IMR-90 (cell line): Measurements from ENCODE around the gene ZNF534. TPM values are rescaled to one million over a fixed set of nuclear protein-coding genes. Genes with fewer than 3 reads are reported as not detected.

Source experiments
- ATAC-seq: fragments of 200-7000 bp; cut with Tn5 transposase; 2 replicates; pipeline ENCODE4 v1.9.1; 2020; ENCODE audit warnings: low read depth, mild to moderate bottlenecking, moderate library complexity
- BruUV-seq: library from RNA; stranded (reverse); fragments of 400-500 nt; replicated peaks from 2 replicates; lab custom pipeline; 2021; lab: Mats Ljungman, UMichigan
- CTCF ChIA-PET: fragments of 300-600 bp; formaldehyde crosslinking; extraction: SDS; loops from one replicate; lab custom pipeline; 2021; ENCODE audit warnings: antibody characterized with exemption; lab: Yijun Ruan, JAX
- POLR2A ChIA-PET: fragments of 300-600 bp; sonication (Branson Sonifier 250); formaldehyde crosslinking; loops from one replicate; lab custom pipeline; 2022; ENCODE audit warnings: antibody characterized with exemption; ENCODE audit not compliant: unreplicated experiment; lab: Charles Lee
- DNase-seq: peaks from one replicate; pipeline ENCODE4 v3.0.0; 2013
- H2AFZ ChIP-seq: replicated peaks from 2 replicates; pipeline ENCODE3; 2013; ENCODE audit warnings: low read length, mild to moderate bottlenecking; ENCODE audit not compliant: poor library complexity
- H2AK5ac ChIP-seq: 2 replicates; pipeline ENCODE4 v1.6.1; 2013; ENCODE audit warnings: low read depth, low read length, inconsistent platforms
- H2AK9ac ChIP-seq: replicated peaks from 2 replicates; pipeline ENCODE3; 2013; ENCODE audit warnings: mild to moderate bottlenecking, low read depth, low read length, moderate library complexity; ENCODE audit not compliant: poor library complexity
- H2BK120ac ChIP-seq: 2 replicates; pipeline ENCODE4 v1.6.1; 2013; ENCODE audit warnings: low read depth, low read length, inconsistent platforms
- H2BK15ac ChIP-seq: 3 replicates; pipeline ENCODE4 v1.6.1; 2013; ENCODE audit warnings: low read depth, low read length, inconsistent platforms
- H2BK20ac ChIP-seq: 2 replicates; pipeline ENCODE4 v1.6.1; 2013; ENCODE audit warnings: low read depth, mild to moderate bottlenecking, inconsistent platforms, low read length, moderate library complexity
- H2BK5ac ChIP-seq: 2 replicates; pipeline ENCODE4 v1.6.1; 2013; ENCODE audit warnings: mild to moderate bottlenecking, low read depth, low read length, inconsistent platforms; ENCODE audit not compliant: poor library complexity, severe bottlenecking
- H3K14ac ChIP-seq: replicated peaks from 2 replicates; pipeline ENCODE4 v1.6.1; 2013; ENCODE audit warnings: low read depth, low read length, inconsistent platforms
- H3K18ac ChIP-seq: 2 replicates; pipeline ENCODE4 v1.6.1; 2013; ENCODE audit warnings: low read depth, low read length, control low read depth
- H3K23ac ChIP-seq: 2 replicates; pipeline ENCODE4 v1.6.1; 2013; ENCODE audit warnings: low read depth, low read length, inconsistent platforms
- H3K27ac ChIP-seq: 2 replicates; pipeline ENCODE4 v1.5.1; 2013; ENCODE audit warnings: mild to moderate bottlenecking, control low read depth, low read length; ENCODE audit not compliant: insufficient read depth
- H3K27me3 ChIP-seq: 2 replicates; pipeline ENCODE4 v1.6.1; 2013; ENCODE audit warnings: low read length; ENCODE audit not compliant: control insufficient read depth, insufficient read depth
- H3K36me3 ChIP-seq: 2 replicates; pipeline ENCODE4 v1.6.1; 2013; ENCODE audit warnings: low read length, mixed read lengths; ENCODE audit not compliant: control insufficient read depth, insufficient read depth
- H3K4ac ChIP-seq: 2 replicates; pipeline ENCODE4 v1.6.1; 2013; ENCODE audit warnings: low read depth, low read length, inconsistent platforms
- H3K4me1 ChIP-seq: 2 replicates; pipeline ENCODE4 v1.6.1; 2013; ENCODE audit warnings: low read length, mixed read lengths; ENCODE audit not compliant: control insufficient read depth, insufficient read depth
- H3K4me2 ChIP-seq: 2 replicates; pipeline ENCODE4 v1.6.1; 2013; ENCODE audit warnings: low read depth, mild to moderate bottlenecking, control low read depth, low read length, moderate library complexity
- H3K4me3 ChIP-seq: 2 replicates; pipeline ENCODE4 v1.5.1; 2013; ENCODE audit warnings: low read depth, mild to moderate bottlenecking, control low read depth, low read length, moderate library complexity; ENCODE audit not compliant: insufficient read depth
- H3K56ac ChIP-seq: 2 replicates; pipeline ENCODE4 v1.6.1; 2013; ENCODE audit warnings: low read length, inconsistent platforms; ENCODE audit not compliant: insufficient read depth; ENCODE audit errors: extremely low read depth
- H3K79me1 ChIP-seq, 2 experiments: 2 replicates each; pipeline ENCODE4 v1.6.1; 2013; ENCODE audit warnings: low read length in 2 of 2, inconsistent platforms in 1 of 2, low read depth in 1 of 2
- H3K9ac ChIP-seq: 2 replicates; pipeline ENCODE4 v1.6.1; 2013; ENCODE audit warnings: low read depth, low read length, control low read depth
- H3K9me1 ChIP-seq: 2 replicates; pipeline ENCODE4 v1.6.1; 2013; ENCODE audit warnings: low read length, inconsistent platforms; ENCODE audit not compliant: insufficient read depth
- H3K9me3 ChIP-seq: 2 replicates; pipeline ENCODE4 v1.6.1; 2013; ENCODE audit warnings: low read length; ENCODE audit not compliant: control insufficient read depth, insufficient read depth
- H4K20me1 ChIP-seq: 2 replicates; pipeline ENCODE4 v1.6.1; 2013; ENCODE audit warnings: low read length, inconsistent platforms; ENCODE audit not compliant: insufficient read depth
- H4K5ac ChIP-seq: 2 replicates; pipeline ENCODE4 v1.6.1; 2013; ENCODE audit warnings: mild to moderate bottlenecking, low read depth, low read length, control low read depth
- H4K8ac ChIP-seq, 2 experiments: 2 replicates each; pipeline ENCODE4 v1.6.1; 2013; ENCODE audit warnings: low read depth in 2 of 2, low read length in 2 of 2, control low read depth in 1 of 2, inconsistent platforms in 1 of 2
- H4K91ac ChIP-seq: 2 replicates; pipeline ENCODE4 v1.6.1; 2013; ENCODE audit warnings: low read depth, low read length, inconsistent platforms; ENCODE audit not compliant: insufficient read depth
- CEBPB ChIP-seq: IDR thresholded peaks from 2 replicates; pipeline ENCODE4 v1.6.1; 2012; ENCODE audit warnings: low read depth, low read length, improper control_type of control experiment
- ELK1 ChIP-seq: fragments of 150-350 bp; IDR thresholded peaks from 2 replicates; pipeline ENCODE4 v1.6.1; 2016; ENCODE audit warnings: low read depth, mild to moderate bottlenecking, low read length, moderate library complexity, borderline replicate concordance
- FOS ChIP-seq: fragments of 150-350 bp; IDR thresholded peaks from 2 replicates; pipeline ENCODE4 v1.6.1; 2016; ENCODE audit warnings: low read depth, low read length
- MXI1 ChIP-seq: IDR thresholded peaks from 2 replicates; pipeline ENCODE4 v1.6.1; 2012; ENCODE audit warnings: low read depth, mild to moderate bottlenecking, low read length, moderate library complexity, borderline replicate concordance
- NFE2L2 ChIP-seq: fragments of 150-350 bp; IDR thresholded peaks from 2 replicates; pipeline ENCODE4 v1.6.1; 2016; ENCODE audit warnings: low read depth, mild to moderate bottlenecking, low read length
- POLR2A ChIP-seq: IDR thresholded peaks from 2 replicates; pipeline ENCODE4 v1.6.1; 2012; ENCODE audit warnings: mild to moderate bottlenecking, low read depth, low read length
- RCOR1 ChIP-seq: IDR thresholded peaks from 2 replicates; pipeline ENCODE4 v1.6.1; 2012; ENCODE audit warnings: mild to moderate bottlenecking, low read length, improper control_type of control experiment; ENCODE audit not compliant: insufficient replicate concordance
- RFX5 ChIP-seq: IDR thresholded peaks from 2 replicates; pipeline ENCODE4 v1.8.0; 2012; ENCODE audit warnings: low read depth, mild to moderate bottlenecking, low read length, moderate library complexity
- WGBS, 2 experiments: methylation state at CpG; one replicate each; pipeline versions ENCODE4 v1.1.5 to v1.1.7; 2013; ENCODE audit warnings: missing lambda C conversion rate in 2 of 2; ENCODE audit not compliant: insufficient read length in 1 of 2; ENCODE audit errors: extremely low coverage in 2 of 2; 5-methylcytosine and 5-hydroxymethylcytosine counted together
- dilution Hi-C: fragments of 300-500 bp; cut with HindIII; formaldehyde crosslinking; loops from one replicate; pipeline ENCODE4 v1.14.3; 2018; ENCODE audit warnings: low sequenced_read_pairs; ENCODE audit not compliant: unreplicated experiment
- in situ Hi-C: fragments of 300-500 bp; cut with MboI; formaldehyde crosslinking; loops from 3 replicates; pipeline ENCODE4 v1.14.3; 2019; ENCODE audit warnings: low sequenced_read_pairs, inconsistent platforms, mixed read lengths
- intact Hi-C: fragments of 100-400 bp; cut with micrococcal nuclease; formaldehyde crosslinking; loops from 2 replicates; pipeline ENCODE4 v1.10.0; 2022
- polyA plus RNA-seq, 3 experiments: library from polyadenylated mRNA; depleted of rRNA; stranded (reverse); fragments of >200 nt; gene quantifications; 2 replicates each; pipeline ENCODE4 v1.2.3, GENCODE V29; 2012; ENCODE audit warnings: low replicate concordance in 1 of 3
- total RNA-seq: library from RNA; depleted of rRNA; stranded (reverse); fragments of >200 nt; gene quantifications from 2 replicates; pipeline ENCODE4 v1.2.3, GENCODE V29; 2012

ZNF534 gene
- total and polyA plus RNA-seq, 2 of the 4 experiments (the other 2 are of a cell fraction) = not detected

- Histone ChIP-seq H2BK15ac (no peak overlapping the region), H4K20me1 (no peaks in the 10 kb centered on the region), H3K9ac (no peak overlapping the region), H2AFZ (peak overlapping the region; percentile 51), H3K79me1 (no peaks in the 10 kb centered on the region), H3K27me3 (no peaks in the 10 kb centered on the region), H3K4ac (no peak overlapping the region), H3K56ac (no peak overlapping the region), H2AK5ac (no peak overlapping the region), H3K9me3 (peaks cover 37% of the 10 kb centered on the region), H4K5ac (no peak overlapping the region), H2BK120ac (no peak overlapping the region), H3K18ac (no peak overlapping the region), H3K4me1 (no peaks in the 10 kb centered on the region), H3K27ac (no peak overlapping the region), H4K91ac (no peak overlapping the region), H4K8ac (no peak overlapping the region), H2AK9ac (no peak overlapping the region), H2BK20ac (no peak overlapping the region), H3K36me3 (no peaks in the 10 kb centered on the region), H3K4me3 (no peak overlapping the region), H3K23ac (no peak overlapping the region), H2BK5ac (no peak overlapping the region), H3K4me2 (no peak overlapping the region), H3K14ac (no peak overlapping the region), H3K9me1 (no peaks in the 10 kb centered on the region)
- ChIA-PET POLR2A (no interaction called here), CTCF (no interaction called here)
- no peak for DNase-seq
- no peak for TF ChIP-seq NFE2L2
- TF ChIP-seq FOS = no peak
- no peak for TF ChIP-seq ELK1
- TF ChIP-seq RCOR1 = no peak
- no peak for TF ChIP-seq MXI1
- TF ChIP-seq CEBPB = no peak
- no peak for TF ChIP-seq RFX5
- TF ChIP-seq POLR2A = no peak
- WGBS, 2 experiments = 16% methylated on average over 21 of the region's 37 CpGs; no CpG with 5 or more reads in 1 of the 2 experiments
- intact Hi-C loops (no loop called here), dilution Hi-C loops (no loop called here), in situ Hi-C loops (no loop called here)
- BruUV-seq = no TSS peak
- no peak for ATAC-seq
Observed at GRCh38 chr19:52492201-52492993, 63.4 kb downstream of the ZNF534 start.
